Mesenteric fat pad (tissue), 1 donor: ENCODE results near the gene HDLBP. TPM values are rescaled to one million over a fixed set of nuclear protein-coding genes. Genes with fewer than 3 reads are reported as not detected.

Experiments used
- DNase-seq: peaks from one replicate; pipeline ENCODE4 v3.0.0-alpha.2; 2020; ENCODE audit warnings: low spot score
- long read RNA-seq: library from polyadenylated mRNA; unstranded; transcript quantifications from one replicate; pipeline ENCODE4 v2.0.0, GENCODE V29; 2020
- total RNA-seq: library from RNA; stranded (reverse); fragmentation: NEBNext Ultra II Directional; extraction: Animal tissue kit (Norgen Biotek cat#: 25700); gene quantifications from one replicate; pipeline ENCODE4 v1.2.1, GENCODE V29; 2021
- donor health status: DM: yes; HTN: yes; CAD: no.

Gene HDLBP, protein sequence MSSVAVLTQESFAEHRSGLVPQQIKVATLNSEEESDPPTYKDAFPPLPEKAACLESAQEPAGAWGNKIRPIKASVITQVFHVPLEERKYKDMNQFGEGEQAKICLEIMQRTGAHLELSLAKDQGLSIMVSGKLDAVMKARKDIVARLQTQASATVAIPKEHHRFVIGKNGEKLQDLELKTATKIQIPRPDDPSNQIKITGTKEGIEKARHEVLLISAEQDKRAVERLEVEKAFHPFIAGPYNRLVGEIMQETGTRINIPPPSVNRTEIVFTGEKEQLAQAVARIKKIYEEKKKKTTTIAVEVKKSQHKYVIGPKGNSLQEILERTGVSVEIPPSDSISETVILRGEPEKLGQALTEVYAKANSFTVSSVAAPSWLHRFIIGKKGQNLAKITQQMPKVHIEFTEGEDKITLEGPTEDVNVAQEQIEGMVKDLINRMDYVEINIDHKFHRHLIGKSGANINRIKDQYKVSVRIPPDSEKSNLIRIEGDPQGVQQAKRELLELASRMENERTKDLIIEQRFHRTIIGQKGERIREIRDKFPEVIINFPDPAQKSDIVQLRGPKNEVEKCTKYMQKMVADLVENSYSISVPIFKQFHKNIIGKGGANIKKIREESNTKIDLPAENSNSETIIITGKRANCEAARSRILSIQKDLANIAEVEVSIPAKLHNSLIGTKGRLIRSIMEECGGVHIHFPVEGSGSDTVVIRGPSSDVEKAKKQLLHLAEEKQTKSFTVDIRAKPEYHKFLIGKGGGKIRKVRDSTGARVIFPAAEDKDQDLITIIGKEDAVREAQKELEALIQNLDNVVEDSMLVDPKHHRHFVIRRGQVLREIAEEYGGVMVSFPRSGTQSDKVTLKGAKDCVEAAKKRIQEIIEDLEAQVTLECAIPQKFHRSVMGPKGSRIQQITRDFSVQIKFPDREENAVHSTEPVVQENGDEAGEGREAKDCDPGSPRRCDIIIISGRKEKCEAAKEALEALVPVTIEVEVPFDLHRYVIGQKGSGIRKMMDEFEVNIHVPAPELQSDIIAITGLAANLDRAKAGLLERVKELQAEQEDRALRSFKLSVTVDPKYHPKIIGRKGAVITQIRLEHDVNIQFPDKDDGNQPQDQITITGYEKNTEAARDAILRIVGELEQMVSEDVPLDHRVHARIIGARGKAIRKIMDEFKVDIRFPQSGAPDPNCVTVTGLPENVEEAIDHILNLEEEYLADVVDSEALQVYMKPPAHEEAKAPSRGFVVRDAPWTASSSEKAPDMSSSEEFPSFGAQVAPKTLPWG (N-terminal part only)
- total RNA-seq: 492 TPM
- long read RNA-seq, full-length matches to known transcripts: 52 of 326 reads
- long read RNA-seq, partial matches to known transcripts: 222 of 326 reads
- long read RNA-seq, other reads (novel, unspliced or antisense): 52 of 326 reads

DNA sequence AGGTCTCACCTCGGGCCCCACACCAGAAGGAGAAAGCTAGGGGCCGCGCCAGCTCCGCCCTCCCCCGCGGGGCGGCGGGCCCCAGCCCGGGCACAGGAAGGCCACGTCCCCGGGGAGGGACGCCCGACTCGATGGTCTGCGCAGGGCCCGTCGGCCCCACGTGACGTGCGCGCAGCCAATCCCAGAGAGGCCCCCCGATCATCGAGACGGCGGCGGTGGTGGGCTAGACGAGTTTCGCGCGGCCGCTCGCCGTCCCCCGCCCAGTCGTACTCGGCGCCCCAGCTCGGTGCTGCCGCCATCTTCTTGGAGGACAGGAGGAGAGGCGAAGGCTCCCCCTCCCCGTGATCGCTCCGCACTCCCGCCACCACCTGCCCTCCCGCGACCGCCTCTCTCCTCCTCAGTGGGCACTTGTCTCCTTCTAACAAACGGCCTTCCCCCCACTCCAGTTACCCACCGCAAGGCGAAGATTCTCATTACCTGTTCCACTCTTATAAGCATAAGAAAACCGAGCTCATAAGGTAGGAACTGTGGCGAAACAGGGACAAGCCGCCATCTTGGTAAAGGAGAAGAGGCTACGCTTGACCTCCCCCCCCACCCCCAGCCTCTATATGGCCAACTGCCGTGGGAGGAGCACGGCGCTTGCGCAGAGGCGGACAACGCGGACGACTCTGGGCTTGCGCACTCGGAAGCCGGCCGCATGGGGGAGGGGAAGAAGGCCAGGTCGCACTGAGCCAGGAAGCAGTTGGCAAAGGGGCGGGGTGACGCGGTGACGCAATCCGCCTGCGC, at the start of gene HDLBP:
Gene HDLBP, minus strand, starts transcription at position 580 of the 786 bp plus-strand sequence. CDS start 48,803 bp downstream, outside the sequence.
- DNase-seq: peak; percentile 100

DNA sequence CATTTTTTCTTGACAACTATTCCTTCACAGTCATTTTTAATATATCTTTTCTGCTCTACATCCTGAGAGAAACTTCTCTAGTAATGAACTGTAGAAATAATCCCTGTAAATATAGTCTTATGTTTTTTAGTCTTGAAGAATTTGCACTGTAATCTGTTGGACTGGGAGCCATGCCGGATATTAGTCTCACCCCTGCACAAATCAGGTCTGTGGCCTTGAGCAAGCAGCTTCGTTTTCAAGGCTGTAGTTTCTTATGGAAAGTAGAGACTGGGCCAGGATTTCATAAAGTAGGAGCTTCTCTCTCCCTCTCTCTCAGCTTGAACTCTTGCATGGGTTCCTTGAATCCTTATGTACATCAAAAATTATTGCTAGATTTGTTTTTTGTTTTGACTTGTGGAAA, 49.3 kb upstream of the HDLBP start:
- DNase-seq: no peak

DNA sequence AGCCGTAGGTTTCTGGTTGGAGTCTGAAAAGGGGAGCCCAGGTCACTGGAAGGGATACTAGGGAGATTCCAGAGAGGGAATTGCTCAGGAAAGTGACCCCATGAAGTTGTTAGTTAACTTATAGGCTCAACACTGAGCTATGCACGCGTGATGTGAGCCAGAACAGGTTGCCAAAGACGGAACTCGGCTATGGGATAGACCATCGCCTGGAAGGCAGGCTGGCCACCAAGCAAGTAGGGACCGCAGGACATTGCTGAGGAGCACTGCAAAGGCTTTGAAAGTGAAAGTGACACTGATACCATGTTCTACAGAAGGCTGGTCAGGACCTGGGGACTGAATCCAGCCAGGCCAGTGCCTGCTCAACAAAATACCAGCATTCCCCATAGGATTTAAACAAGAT, 48.0 kb upstream of the HDLBP start:
- DNase-seq: no peak

DNA sequence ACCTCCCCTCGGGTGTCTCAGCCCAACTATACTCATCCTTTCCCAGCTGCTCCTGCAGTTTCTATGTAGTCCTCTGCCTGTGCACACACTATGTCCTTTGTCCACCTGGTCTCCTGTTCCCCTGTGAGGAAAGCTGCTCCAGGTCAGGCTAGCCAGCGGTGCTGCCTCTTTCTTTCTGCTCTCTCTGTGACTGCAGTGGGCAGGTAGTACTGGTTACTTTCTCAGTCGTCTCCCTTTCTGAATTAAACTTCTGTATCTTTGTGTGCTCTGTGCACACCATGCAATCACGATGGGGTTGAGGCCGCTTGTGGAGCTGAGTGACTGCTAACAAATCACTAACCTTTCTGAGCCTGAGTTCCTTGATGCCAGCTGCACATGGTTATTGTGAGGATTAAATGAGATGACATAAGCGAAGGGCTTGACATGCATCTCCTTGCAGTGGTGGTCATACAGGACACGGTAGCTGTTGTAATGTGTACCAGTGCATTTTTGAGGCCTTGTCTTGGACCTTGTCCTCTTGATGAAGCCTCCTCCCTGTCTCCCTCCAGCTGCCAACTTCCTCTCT, 44.1 kb upstream of the HDLBP start:
- no peak for DNase-seq

DNA sequence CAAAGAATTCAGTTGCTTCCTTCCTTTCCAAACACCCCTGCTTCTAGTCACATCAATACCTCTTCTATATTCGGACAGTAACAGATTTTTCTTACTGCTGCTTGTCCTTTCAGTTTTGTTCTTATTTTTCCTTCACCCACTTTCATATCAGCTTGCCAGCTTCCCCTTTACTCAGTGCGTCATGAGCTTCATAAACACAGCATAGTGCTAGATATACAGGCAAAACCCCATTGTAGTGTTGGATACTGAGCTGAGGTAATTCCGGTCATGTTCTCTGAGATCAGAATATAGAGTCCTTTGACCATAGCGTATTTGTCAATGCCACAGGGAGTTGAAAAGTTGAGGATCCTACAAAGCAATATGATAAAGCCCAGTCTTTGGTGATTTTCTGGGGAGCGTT, 43.0 kb upstream of the HDLBP start:
- no peak for DNase-seq

DNA sequence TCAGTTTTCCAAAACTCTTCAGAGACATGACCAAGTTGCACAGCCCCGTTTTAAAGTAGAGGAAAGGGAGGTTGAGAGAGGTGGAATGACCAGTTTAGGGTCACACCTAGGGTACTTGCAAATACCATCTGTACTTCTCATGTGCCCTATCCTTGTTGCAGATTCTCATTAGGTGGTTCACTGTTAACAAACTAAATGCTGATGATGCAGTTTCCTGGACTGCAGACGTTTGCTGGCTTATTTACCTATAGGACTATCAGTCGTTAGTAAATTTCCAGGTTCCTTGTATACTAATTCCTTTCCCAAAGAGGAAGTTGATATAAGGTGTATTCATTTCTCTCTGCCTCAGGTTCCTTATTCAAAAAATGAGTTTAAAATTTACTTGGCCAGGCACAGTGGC, 42.1 kb upstream of the HDLBP start:
- DNase-seq: no peak

DNA sequence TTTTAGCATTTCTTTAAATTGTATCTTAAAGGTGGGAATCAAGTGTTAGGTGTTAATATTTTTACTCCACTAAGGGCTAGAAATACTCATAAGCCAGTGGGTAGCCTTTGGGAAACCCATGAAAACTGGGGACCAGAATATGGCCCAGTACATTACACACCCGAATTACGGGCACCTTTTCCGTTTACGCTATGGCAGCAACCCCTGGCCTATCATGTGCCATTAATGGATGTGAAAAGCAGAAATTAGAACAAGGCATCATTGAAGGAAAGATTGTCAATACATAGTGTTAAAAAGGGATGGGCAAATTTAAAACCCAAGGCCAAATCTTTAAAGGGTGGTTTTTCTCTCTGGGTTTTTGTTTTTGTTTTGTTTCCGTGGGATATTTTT, 41.4 kb upstream of the HDLBP start:
- DNase-seq: no peak

DNA sequence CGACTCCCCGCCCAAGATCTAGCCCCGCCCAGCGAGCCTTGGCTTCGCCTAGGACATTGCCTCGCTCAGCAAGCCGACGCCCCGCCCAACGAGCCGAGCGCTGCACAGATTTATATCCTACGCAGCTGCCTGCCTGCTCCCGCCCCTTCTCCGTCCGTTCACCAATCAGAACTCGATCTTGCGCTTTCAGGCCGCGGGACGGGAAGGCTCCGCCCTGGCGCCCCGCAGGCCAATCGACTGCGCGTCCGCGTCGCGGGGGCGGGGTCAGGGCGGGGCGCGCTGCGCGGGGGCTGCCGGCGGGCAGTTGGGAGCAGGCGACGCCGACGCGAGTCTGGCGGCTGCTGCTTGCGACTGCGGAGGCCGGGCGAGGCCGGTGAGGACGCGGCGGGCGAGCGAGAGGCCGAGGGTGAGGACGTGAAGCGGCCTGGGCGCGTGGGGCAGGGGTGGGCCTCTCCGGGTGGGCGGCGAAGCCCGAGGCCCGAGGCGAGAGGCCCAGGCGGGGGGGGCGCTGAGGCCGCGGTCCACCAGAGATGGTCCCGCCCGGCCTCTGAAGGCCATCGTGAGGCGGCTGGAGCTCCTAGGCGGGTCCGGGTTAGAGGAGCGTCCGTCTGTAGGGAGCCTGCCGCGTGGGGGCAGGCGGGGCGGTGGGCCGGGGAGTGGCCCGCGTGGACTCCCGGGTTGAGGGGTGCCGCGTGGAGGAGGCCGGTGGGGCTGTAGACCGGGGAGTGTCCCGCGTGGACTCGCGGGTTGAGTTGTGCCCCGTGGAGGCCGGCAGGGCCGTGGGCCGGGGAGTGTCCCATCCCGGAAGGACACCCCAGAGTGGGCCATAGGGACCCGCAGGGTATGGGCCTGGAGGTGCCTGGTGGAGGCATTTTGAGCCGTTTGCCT, 40.8 kb upstream of the HDLBP start, which contains the start of gene FARP2:
Gene FARP2, plus strand, starts transcription at position 303 of the 888 bp plus-strand sequence. CDS start 16,823 bp downstream, outside the sequence.
- DNase-seq: peak; percentile 99

DNA sequence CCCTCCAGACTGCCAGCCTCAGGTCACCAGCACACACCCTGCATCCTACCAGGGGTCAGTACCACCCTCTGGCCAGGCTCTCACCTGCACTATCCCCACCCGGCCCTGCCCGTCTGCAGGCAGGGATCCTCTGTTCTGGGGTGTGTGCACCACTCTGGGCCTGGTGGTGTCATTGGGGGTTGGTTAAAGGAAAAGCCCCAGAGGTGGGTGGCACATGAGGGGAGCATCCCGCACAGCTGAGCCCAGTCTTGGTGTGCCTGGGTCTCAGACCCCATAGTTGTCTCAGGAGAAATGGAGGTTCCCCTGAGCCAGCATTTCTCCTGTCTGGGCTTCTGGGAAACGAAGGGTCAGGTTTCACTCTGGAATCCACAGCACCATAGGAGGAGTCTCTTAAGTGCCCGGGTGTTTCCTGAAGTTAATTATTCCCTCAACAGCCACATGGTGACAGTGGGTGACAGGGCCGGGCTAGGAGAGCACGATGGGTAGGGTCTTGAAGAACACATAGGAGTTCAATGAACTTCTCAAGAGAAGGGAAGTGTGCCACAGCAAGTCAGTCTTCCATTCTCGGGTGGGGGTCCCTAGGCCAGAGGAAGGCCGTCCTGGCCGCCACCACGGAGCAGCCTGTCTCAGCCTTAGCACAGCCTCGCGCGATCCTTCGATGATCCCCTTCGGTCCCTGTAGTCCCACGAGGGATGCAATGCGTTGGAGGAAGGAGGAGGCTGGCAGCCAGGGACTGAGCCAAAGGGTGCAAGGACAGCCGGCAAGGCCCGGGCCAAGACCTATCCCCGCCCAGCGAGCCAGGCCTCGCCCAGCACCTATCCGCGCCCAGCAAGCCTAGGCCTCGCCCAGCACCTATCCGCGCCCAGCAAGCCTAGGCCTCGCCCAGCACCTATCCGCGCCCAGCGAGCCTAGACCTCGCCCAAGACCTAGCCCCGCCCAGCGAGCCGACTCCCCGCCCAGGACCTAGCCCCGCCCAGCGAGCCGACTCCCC, 39.5 kb upstream of the HDLBP start:
- DNase-seq: peak; percentile 93

DNA sequence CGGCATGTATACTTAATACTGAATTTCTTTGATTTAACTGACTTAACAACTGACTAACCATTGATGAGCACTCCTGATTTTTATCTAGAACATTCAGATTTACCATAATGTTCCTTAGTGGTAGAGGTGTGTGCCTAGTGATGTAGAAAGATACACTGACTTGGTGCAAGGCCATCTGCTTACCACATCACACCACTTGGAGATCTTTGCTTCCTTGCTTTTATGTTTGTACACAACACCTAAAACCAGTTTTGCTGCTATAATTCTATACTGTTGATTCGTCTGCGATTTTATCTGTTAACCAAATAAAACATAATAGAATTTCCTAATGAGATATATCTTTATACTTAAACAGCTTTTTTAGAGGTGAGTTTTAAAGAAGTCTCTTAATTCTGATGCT, 36.8 kb upstream of the HDLBP start:
- no peak for DNase-seq

DNA sequence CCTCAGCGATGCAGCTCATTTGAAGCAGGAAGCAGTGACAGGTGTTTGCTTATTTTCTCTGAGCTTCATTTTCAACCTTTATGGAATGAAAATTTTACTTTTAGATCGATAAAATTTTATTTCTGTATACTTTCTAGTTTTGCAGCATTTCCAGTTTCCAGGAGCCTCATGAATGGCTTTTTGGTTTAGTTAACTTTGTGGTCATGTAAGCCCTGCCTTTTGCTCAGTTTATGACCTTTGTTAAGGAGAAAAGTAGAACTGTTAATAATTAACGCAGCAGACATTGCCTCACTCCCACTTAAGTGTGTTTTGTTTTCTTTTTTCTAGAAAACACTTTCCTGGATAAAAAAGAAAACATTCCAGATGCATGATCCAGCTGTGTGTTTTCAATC, 36.2 kb upstream of the HDLBP start:
- no peak for DNase-seq

DNA sequence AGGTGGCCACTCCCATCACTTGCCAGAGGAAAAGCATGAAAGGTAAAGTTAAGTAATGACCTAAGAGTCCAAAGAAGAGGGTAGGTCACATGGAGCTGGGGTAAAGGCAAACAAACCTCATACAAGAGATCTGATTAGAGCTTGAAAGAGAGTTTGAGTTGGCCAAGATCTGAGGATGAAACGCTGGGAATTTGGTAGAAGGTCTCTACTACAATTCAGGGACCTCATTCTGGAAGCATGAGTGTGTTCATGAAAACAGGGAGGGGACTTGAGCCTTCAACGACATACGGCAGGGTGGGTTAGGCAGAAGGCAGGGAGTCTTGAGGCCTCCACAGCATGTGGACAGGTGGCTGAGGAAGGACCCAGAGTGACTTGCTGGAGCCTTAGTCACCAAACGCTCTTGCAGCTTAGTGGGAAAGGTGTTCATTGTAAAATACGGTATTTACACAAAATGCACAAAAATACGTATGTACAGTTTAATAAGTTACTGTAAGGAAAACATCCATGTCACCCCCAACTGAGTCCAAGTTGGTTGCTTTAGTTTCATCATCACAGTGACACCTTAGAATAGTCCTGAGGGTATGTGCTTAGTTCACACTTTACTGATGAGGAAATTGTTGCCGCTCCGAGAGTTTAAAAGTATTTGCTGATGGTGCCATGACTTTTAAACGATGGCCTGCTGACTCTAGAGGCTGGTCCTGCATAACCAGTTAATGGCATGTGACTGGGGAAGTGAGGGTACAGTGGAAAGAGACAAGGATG, 35.6 kb upstream of the HDLBP start:
- no peak for DNase-seq

DNA sequence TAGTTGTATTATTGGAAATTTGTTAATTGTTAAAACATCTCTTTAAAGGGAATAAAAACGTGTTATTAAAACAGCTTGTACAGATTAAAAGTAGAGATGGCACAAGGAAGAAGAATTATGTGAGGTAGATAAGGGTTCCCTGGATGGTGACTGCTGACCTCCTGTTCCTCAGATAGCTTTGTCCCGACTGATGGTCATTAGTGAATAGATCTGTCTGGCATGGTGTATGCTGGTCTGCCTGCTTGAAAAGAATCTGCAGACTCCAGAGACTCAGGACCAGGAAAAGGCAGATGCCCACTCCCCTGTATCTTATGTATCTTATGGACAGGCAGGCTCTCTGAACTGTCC, 35.0 kb upstream of the HDLBP start:
- no peak for DNase-seq

DNA sequence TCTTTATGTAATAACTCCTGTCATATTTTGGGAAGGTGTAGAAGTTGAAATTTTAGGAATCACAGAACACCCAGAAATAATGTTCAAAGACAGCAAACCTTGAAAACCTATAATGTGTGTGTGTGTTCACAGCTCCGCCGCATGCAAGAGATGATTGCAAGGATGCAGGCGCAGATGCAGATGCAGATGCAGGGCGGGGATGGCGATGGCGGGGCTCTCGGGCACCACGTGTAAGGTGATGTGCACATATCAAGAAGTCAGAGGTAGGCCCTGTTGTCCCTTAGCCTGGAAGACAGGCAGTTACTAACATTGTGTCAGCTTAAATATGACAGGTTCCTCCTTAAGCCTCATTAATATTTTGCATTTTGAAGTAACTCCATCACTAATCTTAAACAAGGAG, 34.5 kb upstream of the HDLBP start:
- no peak for DNase-seq

DNA sequence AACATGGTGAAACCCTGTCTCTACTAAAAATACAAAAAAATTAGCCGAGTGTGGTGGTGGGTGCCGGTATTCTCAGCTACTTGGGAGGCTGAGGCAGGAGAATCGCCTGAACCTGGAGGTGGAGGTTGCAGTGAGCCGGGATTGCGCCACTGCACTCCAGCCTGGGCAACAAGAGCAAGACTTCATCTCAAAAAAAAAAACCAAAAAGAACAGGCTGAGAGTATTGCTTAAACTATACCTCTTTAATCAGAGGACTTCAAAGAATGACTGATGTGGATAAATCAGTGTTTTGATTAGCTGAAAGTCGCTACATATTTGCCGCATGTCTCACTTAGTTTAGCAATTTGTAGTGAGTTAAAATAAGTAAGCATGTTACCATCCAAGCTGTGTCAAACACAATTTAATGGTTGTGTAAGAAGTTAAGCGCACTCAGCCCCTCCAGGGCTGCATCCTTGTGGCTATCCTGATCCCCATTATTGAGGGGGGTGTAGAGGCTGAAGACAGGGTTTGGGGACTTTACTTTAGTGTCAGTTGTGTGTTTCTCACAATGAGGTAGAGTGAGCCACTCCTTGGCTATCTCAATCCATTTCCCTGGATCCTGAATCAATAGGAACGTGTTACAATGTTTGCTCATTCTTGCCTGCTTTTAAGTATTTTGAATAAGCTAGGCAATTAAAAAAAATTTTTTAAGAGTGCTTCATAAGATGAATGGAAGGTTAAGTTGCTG, 29.6 kb upstream of the HDLBP start:
- DNase-seq: no peak

DNA sequence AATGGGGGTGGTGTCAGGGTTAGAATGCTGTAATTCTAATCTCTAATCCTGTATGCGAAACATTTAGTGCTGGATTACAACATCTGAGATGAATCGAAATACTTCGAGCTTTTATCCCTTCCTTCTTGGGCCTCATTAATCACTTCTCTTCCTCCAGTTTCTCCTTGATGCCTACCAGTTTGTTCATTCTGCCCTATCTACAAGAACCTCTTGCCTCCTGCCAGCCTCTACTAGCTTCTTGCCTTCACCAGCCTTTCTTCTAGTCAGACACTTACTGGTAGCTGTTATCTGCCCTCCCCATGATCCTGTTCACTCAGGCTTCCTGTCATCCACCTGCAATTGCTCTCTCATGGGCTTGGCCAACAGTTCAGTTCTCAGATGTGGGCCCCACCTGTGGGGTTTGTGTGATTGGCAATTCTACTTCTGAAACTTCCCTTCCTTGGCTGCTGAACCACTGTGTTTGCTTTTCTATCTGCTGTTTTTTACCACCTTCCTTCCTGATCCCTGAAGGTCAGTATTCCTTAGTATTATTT, 25.2 kb upstream of the HDLBP start:
- no peak for DNase-seq
